ENCODE results near the gene VSTM2B.

DNA sequence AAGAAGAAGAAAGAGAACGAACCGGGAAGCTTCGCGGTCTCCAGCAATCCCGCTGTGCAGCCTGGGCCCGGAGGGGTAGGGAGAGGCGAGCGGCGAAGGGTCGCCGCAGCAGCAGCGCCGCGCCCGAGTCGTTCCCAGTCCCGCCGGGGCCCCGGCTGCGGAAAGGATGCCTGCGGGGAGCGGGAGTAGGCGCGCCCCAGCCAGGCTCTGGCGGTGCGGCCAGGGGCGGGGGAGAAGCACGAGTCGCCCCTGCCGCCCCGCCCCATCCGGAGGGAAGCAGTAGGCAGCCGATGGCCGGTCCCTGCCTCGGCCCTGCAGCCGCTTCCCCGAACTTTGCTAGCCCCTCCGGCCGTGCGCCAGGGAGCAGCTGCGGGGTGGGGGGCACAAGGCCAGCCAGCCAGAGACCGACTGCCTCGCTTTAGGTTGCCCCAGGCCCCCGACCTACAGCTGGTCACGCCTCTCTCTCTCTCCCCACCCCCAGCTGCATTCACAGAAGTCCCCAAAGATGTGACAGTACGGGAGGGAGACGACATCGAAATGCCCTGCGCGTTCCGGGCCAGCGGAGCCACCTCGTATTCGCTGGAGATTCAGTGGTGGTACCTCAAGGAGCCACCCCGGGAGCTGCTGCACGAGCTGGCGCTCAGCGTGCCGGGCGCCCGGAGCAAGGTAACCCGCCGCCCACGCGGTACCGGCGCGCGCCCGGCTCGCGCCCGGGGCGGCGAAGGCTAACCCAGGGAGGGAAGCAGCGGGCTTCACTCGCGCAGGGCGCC is 1.1 kb downstream of the VSTM2B start:
- TF ChIP-seq, protein P1, sequence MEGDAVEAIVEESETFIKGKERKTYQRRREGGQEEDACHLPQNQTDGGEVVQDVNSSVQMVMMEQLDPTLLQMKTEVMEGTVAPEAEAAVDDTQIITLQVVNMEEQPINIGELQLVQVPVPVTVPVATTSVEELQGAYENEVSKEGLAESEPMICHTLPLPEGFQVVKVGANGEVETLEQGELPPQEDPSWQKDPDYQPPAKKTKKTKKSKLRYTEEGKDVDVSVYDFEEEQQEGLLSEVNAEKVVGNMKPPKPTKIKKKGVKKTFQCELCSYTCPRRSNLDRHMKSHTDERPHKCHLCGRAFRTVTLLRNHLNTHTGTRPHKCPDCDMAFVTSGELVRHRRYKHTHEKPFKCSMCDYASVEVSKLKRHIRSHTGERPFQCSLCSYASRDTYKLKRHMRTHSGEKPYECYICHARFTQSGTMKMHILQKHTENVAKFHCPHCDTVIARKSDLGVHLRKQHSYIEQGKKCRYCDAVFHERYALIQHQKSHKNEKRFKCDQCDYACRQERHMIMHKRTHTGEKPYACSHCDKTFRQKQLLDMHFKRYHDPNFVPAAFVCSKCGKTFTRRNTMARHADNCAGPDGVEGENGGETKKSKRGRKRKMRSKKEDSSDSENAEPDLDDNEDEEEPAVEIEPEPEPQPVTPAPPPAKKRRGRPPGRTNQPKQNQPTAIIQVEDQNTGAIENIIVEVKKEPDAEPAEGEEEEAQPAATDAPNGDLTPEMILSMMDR (conservative IDR thresholded peaks at IDR 0.05) = no peak
- TF ChIP-seq ZFX (IDR thresholded peaks at IDR 0.05) = no peak

Measured in C4-2B (cell line).